HEK293 (cell line): ENCODE data around the gene CELSR1.
"Not testable (repeated sequence)": the region's sequence is repeated elsewhere in the genome, so short reads cannot be mapped to it uniquely, and the experiment has no call there.

Source experiments
- GLI2 ChIP-seq: fragments of 450-650 bp; formaldehyde crosslinking; IDR thresholded peaks from 2 replicates; pipeline ENCODE4; 2017; ENCODE audit warnings: missing biosample characterization, missing genetic modification characterization, low read depth, borderline replicate concordance
- ZBTB21 ChIP-seq: fragments of 450-650 bp; formaldehyde crosslinking; IDR thresholded peaks from 2 replicates; pipeline ENCODE4 v1.5.1; 2017; ENCODE audit warnings: missing biosample characterization, missing genetic modification characterization
- ZNF214 ChIP-seq: fragments of 450-650 bp; formaldehyde crosslinking; IDR thresholded peaks from 2 replicates; pipeline ENCODE4 v1.5.1; 2017; ENCODE audit warnings: missing biosample characterization, mild to moderate bottlenecking, missing genetic modification characterization, borderline replicate concordance
- ZNF335 ChIP-seq: fragments of 450-650 bp; formaldehyde crosslinking; conservative IDR thresholded peaks from 2 replicates; pipeline ENCODE4 v1.5.1; 2016; ENCODE audit warnings: missing biosample characterization, missing genetic modification characterization
- ZNF76 ChIP-seq: fragments of 450-650 bp; formaldehyde crosslinking; IDR thresholded peaks from 2 replicates; pipeline ENCODE4; 2016; ENCODE audit warnings: low read depth, missing biosample characterization, missing genetic modification characterization, borderline replicate concordance
- ZSCAN23 ChIP-seq: fragments of 450-650 bp; formaldehyde crosslinking; IDR thresholded peaks from 2 replicates; pipeline ENCODE4 v1.5.1; 2016; ENCODE audit warnings: missing biosample characterization, missing genetic modification characterization
- TF ChIP-seq, protein P1 (sequence below): fragments of 450-650 bp; formaldehyde crosslinking; IDR thresholded peaks from 2 replicates; pipeline ENCODE4 v1.5.1; 2016; ENCODE audit warnings: missing biosample characterization, missing genetic modification characterization
- TF ChIP-seq, protein P2 (sequence below): sonication (generic); formaldehyde crosslinking; IDR thresholded peaks from 2 replicates; pipeline ENCODE4 v1.8.1; 2022; ENCODE audit warnings: mild to moderate bottlenecking, moderate library complexity, missing genetic modification reagents
- TF ChIP-seq, protein P3 (sequence below): fragments of 450-650 bp; formaldehyde crosslinking; IDR thresholded peaks from 2 replicates; pipeline ENCODE4 v1.5.1; 2016; ENCODE audit warnings: missing biosample characterization, missing genetic modification characterization
- TF ChIP-seq, protein P4 (sequence below): fragments of 450-650 bp; formaldehyde crosslinking; IDR thresholded peaks from 2 replicates; pipeline ENCODE4 v1.5.1; 2016; ENCODE audit warnings: missing biosample characterization, missing genetic modification characterization

DNA sequence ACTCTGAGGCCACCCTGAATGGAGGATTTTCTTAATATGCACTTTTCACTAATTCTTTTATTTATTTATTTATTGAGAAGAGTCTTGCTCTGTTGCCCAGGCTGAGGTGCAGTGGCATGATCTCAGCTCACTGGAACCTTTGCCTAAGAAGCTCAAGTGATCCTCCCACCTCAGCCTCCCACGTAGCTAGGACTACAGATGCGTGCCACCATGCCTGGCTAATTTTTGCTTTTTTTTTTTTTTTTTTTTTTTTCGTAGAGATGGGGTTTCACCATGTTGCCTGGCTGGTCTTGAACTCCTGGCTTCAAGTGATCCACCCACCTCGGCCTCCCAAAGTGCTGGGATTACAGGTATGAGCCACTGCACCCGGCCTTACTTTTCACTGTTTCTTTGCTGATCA, 140.4 kb downstream of the CELSR1 start:
- TF ChIP-seq, protein P1, sequence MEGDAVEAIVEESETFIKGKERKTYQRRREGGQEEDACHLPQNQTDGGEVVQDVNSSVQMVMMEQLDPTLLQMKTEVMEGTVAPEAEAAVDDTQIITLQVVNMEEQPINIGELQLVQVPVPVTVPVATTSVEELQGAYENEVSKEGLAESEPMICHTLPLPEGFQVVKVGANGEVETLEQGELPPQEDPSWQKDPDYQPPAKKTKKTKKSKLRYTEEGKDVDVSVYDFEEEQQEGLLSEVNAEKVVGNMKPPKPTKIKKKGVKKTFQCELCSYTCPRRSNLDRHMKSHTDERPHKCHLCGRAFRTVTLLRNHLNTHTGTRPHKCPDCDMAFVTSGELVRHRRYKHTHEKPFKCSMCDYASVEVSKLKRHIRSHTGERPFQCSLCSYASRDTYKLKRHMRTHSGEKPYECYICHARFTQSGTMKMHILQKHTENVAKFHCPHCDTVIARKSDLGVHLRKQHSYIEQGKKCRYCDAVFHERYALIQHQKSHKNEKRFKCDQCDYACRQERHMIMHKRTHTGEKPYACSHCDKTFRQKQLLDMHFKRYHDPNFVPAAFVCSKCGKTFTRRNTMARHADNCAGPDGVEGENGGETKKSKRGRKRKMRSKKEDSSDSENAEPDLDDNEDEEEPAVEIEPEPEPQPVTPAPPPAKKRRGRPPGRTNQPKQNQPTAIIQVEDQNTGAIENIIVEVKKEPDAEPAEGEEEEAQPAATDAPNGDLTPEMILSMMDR: not testable (repeated sequence)
- not testable (repeated sequence) for TF ChIP-seq ZSCAN23 (tag by site-specific recombination); ZNF335 (tag by site-specific recombination); GLI2; ZNF76 (tag by site-specific recombination); ZNF214 (tag by site-specific recombination); ZBTB21 (tag by site-specific recombination)
- TF ChIP-seq, protein P2, sequence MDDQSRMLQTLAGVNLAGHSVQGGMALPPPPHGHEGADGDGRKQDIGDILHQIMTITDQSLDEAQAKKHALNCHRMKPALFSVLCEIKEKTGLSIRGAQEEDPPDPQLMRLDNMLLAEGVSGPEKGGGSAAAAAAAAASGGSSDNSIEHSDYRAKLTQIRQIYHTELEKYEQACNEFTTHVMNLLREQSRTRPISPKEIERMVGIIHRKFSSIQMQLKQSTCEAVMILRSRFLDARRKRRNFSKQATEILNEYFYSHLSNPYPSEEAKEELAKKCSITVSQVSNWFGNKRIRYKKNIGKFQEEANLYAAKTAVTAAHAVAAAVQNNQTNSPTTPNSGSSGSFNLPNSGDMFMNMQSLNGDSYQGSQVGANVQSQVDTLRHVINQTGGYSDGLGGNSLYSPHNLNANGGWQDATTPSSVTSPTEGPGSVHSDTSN (CRISPR knock-in tag): not testable (repeated sequence)
- TF ChIP-seq, protein P3, sequence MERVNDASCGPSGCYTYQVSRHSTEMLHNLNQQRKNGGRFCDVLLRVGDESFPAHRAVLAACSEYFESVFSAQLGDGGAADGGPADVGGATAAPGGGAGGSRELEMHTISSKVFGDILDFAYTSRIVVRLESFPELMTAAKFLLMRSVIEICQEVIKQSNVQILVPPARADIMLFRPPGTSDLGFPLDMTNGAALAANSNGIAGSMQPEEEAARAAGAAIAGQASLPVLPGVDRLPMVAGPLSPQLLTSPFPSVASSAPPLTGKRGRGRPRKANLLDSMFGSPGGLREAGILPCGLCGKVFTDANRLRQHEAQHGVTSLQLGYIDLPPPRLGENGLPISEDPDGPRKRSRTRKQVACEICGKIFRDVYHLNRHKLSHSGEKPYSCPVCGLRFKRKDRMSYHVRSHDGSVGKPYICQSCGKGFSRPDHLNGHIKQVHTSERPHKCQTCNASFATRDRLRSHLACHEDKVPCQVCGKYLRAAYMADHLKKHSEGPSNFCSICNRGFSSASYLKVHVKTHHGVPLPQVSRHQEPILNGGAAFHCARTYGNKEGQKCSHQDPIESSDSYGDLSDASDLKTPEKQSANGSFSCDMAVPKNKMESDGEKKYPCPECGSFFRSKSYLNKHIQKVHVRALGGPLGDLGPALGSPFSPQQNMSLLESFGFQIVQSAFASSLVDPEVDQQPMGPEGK (tag by site-specific recombination): not testable (repeated sequence)
- TF ChIP-seq, protein P4, sequence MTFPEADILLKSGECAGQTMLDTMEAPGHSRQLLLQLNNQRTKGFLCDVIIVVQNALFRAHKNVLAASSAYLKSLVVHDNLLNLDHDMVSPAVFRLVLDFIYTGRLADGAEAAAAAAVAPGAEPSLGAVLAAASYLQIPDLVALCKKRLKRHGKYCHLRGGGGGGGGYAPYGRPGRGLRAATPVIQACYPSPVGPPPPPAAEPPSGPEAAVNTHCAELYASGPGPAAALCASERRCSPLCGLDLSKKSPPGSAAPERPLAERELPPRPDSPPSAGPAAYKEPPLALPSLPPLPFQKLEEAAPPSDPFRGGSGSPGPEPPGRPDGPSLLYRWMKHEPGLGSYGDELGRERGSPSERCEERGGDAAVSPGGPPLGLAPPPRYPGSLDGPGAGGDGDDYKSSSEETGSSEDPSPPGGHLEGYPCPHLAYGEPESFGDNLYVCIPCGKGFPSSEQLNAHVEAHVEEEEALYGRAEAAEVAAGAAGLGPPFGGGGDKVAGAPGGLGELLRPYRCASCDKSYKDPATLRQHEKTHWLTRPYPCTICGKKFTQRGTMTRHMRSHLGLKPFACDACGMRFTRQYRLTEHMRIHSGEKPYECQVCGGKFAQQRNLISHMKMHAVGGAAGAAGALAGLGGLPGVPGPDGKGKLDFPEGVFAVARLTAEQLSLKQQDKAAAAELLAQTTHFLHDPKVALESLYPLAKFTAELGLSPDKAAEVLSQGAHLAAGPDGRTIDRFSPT: not testable (repeated sequence)
